ENCODE results near the gene PAK6. TPM values are rescaled to one million over a fixed set of nuclear protein-coding genes. Genes with fewer than 3 reads are reported as not detected.
A peak's percentile ranks its signal among the peaks of the same experiment; 100 is the strongest.

The PAK6 gene
- total RNA-seq, 1 donor from 2014 or later = 5.7 TPM

DNA sequence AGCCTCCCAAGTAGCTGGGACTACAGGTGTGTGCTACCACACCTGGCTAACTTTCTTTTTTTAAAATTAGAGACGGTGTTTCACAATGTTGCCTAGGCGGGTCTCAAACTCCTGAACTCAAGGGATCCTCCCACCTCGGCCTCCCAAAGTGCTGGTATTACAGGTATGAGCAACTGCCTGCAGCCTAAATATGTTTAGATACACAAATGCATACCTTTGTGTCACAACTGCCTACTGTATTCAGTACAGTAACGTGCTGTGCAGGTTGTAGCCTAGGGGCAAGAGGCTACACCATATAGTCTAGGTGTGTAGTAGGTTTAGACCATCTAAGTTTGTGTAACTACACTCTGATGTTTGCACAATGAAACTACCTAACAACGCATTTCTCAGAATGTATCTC is 9.5 kb upstream of the PAK6 start:
- Histone ChIP-seq H3K27me3 (no peaks in the 10 kb centered on the region), H3K36me3 (no peaks in the 10 kb centered on the region), H3K4me1 (no peaks in the 10 kb centered on the region), H3K4me3 (no peak overlapping the region), H3K27ac (no peak overlapping the region), H3K9me3 (no peaks in the 10 kb centered on the region)
- TF ChIP-seq, protein P1, sequence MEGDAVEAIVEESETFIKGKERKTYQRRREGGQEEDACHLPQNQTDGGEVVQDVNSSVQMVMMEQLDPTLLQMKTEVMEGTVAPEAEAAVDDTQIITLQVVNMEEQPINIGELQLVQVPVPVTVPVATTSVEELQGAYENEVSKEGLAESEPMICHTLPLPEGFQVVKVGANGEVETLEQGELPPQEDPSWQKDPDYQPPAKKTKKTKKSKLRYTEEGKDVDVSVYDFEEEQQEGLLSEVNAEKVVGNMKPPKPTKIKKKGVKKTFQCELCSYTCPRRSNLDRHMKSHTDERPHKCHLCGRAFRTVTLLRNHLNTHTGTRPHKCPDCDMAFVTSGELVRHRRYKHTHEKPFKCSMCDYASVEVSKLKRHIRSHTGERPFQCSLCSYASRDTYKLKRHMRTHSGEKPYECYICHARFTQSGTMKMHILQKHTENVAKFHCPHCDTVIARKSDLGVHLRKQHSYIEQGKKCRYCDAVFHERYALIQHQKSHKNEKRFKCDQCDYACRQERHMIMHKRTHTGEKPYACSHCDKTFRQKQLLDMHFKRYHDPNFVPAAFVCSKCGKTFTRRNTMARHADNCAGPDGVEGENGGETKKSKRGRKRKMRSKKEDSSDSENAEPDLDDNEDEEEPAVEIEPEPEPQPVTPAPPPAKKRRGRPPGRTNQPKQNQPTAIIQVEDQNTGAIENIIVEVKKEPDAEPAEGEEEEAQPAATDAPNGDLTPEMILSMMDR (IDR thresholded peaks at IDR 0.05) = no peak
- DNase-seq = no peak
- ATAC-seq = no peak
- intact Hi-C loops (cut with DNase I) = no loop called here

DNA sequence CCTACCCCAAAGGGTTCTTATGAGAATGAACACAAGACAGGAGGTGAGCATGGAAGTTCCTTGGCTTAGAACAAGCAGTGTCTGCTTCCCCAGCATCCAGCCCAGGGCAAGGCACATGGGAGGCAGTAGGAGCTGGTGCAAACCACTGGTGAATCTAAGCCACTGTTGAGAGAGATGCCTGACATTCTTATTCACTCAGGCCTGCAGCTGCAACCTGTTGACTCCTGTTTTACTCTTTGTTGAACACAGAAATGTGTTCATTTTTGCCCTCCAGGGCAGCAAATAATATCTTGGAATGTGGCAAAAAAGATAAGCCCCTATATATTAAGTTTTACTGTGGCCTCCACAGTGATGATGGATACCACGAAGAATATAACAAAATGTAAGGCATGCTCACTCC is 8.9 kb upstream of the PAK6 start:
- no peak for DNase-seq
- intact Hi-C loops (cut with DNase I) = no loop called here

DNA sequence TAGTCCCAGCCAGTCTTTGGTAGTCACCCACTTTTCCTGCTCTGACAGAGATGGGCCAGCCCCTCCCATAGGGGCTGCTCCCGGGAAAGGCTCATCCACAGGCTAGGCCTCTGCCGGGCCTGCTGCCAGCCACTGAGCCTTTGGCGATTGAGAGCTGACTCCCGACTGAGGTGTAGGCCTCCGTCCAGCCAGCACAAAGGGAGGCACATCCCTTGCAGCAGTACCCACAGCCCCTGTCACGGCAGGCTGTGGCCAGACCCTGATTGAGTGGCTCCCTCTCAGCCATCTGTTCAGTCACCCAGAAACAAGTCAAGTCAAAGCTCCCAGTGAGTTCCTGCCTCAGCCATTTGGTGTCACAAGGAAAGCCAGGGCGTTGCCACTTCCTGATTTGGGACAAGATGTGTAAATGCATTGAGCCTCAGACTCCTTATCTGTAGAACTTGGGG is 6.2 kb upstream of the PAK6 start:
- DNase-seq (no peak), ATAC-seq (peak; percentile 40)
- Histone ChIP-seq H3K4me3 (no peak overlapping the region), H3K36me3 (no peaks in the 10 kb centered on the region), H3K27me3 (no peaks in the 10 kb centered on the region), H3K27ac (no peak overlapping the region), H3K9me3 (no peaks in the 10 kb centered on the region), H3K4me1 (no peaks in the 10 kb centered on the region)
- intact Hi-C loops (cut with DNase I) = no loop called here
- TF ChIP-seq, protein P1 (IDR thresholded peaks at IDR 0.05) = no peak

More for the DNA sequence above, 8.9 kb upstream of the PAK6 start:
- Histone ChIP-seq H3K27me3 (no peaks in the 10 kb centered on the region), H3K4me1 (no peaks in the 10 kb centered on the region), H3K27ac (no peak overlapping the region), H3K36me3 (no peaks in the 10 kb centered on the region), H3K9me3 (no peaks in the 10 kb centered on the region), H3K4me3 (no peak overlapping the region)
- no peak for ATAC-seq
- TF ChIP-seq, protein P1 (IDR thresholded peaks at IDR 0.05) = no peak

DNA sequence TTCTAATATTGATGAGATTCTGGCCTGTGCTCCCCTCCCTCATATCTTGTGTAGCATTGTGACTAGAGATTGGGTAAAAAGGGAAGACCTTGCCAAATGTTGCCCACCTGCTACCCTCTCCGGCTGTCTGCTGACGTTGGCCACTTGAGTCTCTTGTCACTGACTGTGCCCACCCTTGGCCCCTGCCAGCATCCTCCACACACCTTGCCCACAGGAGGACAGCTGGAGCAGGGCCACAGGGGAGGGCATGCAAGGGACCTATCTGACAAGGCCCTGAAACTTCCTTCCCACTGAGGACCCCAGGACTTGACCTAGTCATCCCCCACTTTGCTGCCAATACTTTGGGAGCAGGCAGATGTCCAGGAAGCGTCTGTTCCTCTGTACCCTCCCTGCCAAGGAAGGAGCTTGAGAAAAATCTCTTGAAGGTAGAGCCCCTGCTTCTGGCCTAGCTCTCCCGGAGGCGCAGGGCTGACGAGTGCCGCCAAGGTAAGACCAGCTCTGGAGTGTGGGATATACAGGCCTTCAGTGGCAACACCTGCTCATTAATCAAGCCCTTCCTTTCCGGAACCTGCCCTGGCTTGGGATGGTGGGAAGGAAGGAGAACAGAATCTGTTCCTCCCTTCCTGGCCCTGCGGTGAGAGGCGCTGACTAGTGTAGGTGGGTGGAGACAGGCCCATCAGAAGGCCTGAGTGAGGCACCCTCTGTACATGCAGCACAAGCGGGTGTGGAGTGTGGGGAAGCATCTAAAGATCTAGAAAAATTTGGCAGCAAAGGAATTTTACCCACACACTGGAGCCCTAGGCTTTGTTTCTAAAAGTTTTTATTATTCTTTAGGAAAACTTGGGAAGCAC is 4.9 kb upstream of the PAK6 start:
- intact Hi-C loops (cut with DNase I) = no loop called here
- Histone ChIP-seq H3K36me3 (no peaks in the 10 kb centered on the region), H3K27ac (no peak overlapping the region), H3K27me3 (no peaks in the 10 kb centered on the region), H3K9me3 (no peaks in the 10 kb centered on the region), H3K4me3 (no peak overlapping the region), H3K4me1 (no peaks in the 10 kb centered on the region)
- TF ChIP-seq, protein P1 (IDR thresholded peaks at IDR 0.05) = no peak
- ATAC-seq (peak; percentile 56), DNase-seq (peak; percentile 56)

DNA sequence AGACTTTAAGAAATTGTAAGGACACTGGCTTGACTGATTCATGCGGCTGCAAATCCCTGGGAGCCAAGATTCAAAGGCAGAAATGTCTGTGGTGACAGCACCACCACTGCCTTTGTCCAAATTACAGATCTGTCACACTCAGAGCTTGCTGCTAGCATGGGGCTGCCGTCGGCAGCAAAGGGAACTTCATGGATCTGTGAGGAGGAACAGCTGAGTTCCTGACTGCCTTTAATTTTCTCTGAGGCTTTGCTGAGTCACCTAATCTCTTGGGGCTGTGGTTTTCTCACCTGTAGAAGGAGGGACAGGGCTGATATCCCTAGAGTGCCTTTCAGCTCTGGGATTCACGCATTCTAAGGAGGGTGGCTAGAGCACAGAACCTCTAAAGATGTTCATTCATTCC is 4.1 kb upstream of the PAK6 start:
- no peak overlapping the region for H3K27ac ChIP-seq
- H3K36me3 ChIP-seq = no peaks in the 10 kb centered on the region
- no peaks in the 10 kb centered on the region for H3K9me3 ChIP-seq
- TF ChIP-seq, protein P1 (IDR thresholded peaks at IDR 0.05) = no peak
- peaks cover 3% of the 10 kb centered on the region for H3K27me3 ChIP-seq
- no peaks in the 10 kb centered on the region for H3K4me1 ChIP-seq
- DNase-seq (peak; percentile 46), ATAC-seq (no peak)
- H3K4me3 ChIP-seq = no peak overlapping the region
- intact Hi-C loops (cut with DNase I) = no loop called here
